ENCODE data around the gene EXOC4.

Gene EXOC4

GRCh38 chr7:133497061-133497460, 244.2 kb downstream of the EXOC4 start:
- Histone ChIP-seq H3K9me2 (replicated peaks; ENCODE audit: low read depth, low read length) (no peaks in the 10 kb centered on the region), H3K4me2 (ENCODE audit: low read depth, low read length, poor library complexity, severe bottlenecking) (no peak overlapping the region), H2AFZ (ENCODE audit: low read length) (no peak overlapping the region), H3K9me3 (ENCODE audit: insufficient read depth, low read depth, low read length) (no peaks in the 10 kb centered on the region), H3K79me2 (ENCODE audit: insufficient read depth, low read length) (no peaks in the 10 kb centered on the region), H3K27me3 (ENCODE audit: insufficient read depth, low read length, poor library complexity, severe bottlenecking) (no peaks in the 10 kb centered on the region), H3F3A (ENCODE audit: low read depth) (peaks cover 5% of the 10 kb centered on the region; the same call in 1 of the 2 replicates), H3K4me3 (ENCODE audit: low read length, poor library complexity, severe bottlenecking) (no peak overlapping the region), H3K36me3 (ENCODE audit: insufficient read depth, low read length) (no peaks in the 10 kb centered on the region), H4K20me1 (ENCODE audit: insufficient read depth, low read length, poor library complexity, severe bottlenecking) (no peaks in the 10 kb centered on the region), H3K9ac (ENCODE audit: low read depth, low read length, poor library complexity, severe bottlenecking) (no peak overlapping the region), H3K4me1 (ENCODE audit: insufficient read depth, low read length, poor library complexity, severe bottlenecking) (peaks cover 30% of the 10 kb centered on the region)
- TF ChIP-seq CTCF (conservative IDR thresholded peaks at IDR 0.05; ENCODE audit: low read length) (no peak), EZH2phosphoT487 (IDR thresholded peaks at IDR 0.05; ENCODE audit: borderline replicate concordance) (no peak)

- H3K9me2 ChIP-seq (replicated peaks; ENCODE audit: low read depth, low read length), result no peaks in the 10 kb centered on the region
- H3K79me2 ChIP-seq (ENCODE audit: insufficient read depth, low read length), result no peaks in the 10 kb centered on the region
- TF ChIP-seq EZH2phosphoT487 (IDR thresholded peaks at IDR 0.05; ENCODE audit: borderline replicate concordance) (no peak), CTCF (conservative IDR thresholded peaks at IDR 0.05; ENCODE audit: low read length) (no peak)
- no peaks in the 10 kb centered on the region for H3K36me3 ChIP-seq (ENCODE audit: insufficient read depth, low read length)
- no peak overlapping the region for H3K4me3 ChIP-seq (ENCODE audit: low read length, poor library complexity, severe bottlenecking)
- H2AFZ ChIP-seq (ENCODE audit: low read length), result no peak overlapping the region
- no peak overlapping the region for H3K4me2 ChIP-seq (ENCODE audit: low read depth, low read length, poor library complexity, severe bottlenecking)
- peaks cover 42% of the 10 kb centered on the region for H3K4me1 ChIP-seq (ENCODE audit: insufficient read depth, low read length, poor library complexity, severe bottlenecking)
- H3K27me3 ChIP-seq (ENCODE audit: insufficient read depth, low read length, poor library complexity, severe bottlenecking), result no peaks in the 10 kb centered on the region
- no peaks in the 10 kb centered on the region for H3K9me3 ChIP-seq (ENCODE audit: insufficient read depth, low read depth, low read length)
- H3F3A ChIP-seq (ENCODE audit: low read depth), result 0 out of 2 replicates have a peak, but pooled peaks cover 2% of the 10 kb centered on the region
- H3K9ac ChIP-seq (ENCODE audit: low read depth, low read length, poor library complexity, severe bottlenecking), result no peak overlapping the region
- no peaks in the 10 kb centered on the region for H4K20me1 ChIP-seq (ENCODE audit: insufficient read depth, low read length, poor library complexity, severe bottlenecking)
These were observed 248.9 kb downstream of the EXOC4 start for GRCh38 chr7:133501771-133502170.

GRCh38 chr7:133502498-133502897, 249.6 kb downstream of the EXOC4 start:
- no peak overlapping the region for H2AFZ ChIP-seq (ENCODE audit: low read length)
- no peaks in the 10 kb centered on the region for H3K79me2 ChIP-seq (ENCODE audit: insufficient read depth, low read length)
- no peaks in the 10 kb centered on the region for H3K36me3 ChIP-seq (ENCODE audit: insufficient read depth, low read length)
- peaks cover 49% of the 10 kb centered on the region for H3K4me1 ChIP-seq (ENCODE audit: insufficient read depth, low read length, poor library complexity, severe bottlenecking)
- no peaks in the 10 kb centered on the region for H4K20me1 ChIP-seq (ENCODE audit: insufficient read depth, low read length, poor library complexity, severe bottlenecking)
- H3K27me3 ChIP-seq (ENCODE audit: insufficient read depth, low read length, poor library complexity, severe bottlenecking), result no peaks in the 10 kb centered on the region
- TF ChIP-seq EZH2phosphoT487 (IDR thresholded peaks at IDR 0.05; ENCODE audit: borderline replicate concordance) (no peak), CTCF (conservative IDR thresholded peaks at IDR 0.05; ENCODE audit: low read length) (no peak)
- no peaks in the 10 kb centered on the region for H3K9me3 ChIP-seq (ENCODE audit: insufficient read depth, low read depth, low read length)
- H3F3A ChIP-seq (ENCODE audit: low read depth), result 0 out of 2 replicates have a peak, but pooled peaks cover 2% of the 10 kb centered on the region
- H3K9ac ChIP-seq (ENCODE audit: low read depth, low read length, poor library complexity, severe bottlenecking), result no peak overlapping the region
- H3K4me3 ChIP-seq (ENCODE audit: low read length, poor library complexity, severe bottlenecking), result no peak overlapping the region
- no peaks in the 10 kb centered on the region for H3K9me2 ChIP-seq (replicated peaks; ENCODE audit: low read depth, low read length)
- H3K4me2 ChIP-seq (ENCODE audit: low read depth, low read length, poor library complexity, severe bottlenecking), result no peak overlapping the region
